Liver (tissue), 9 donors: ENCODE data around the gene ZNF587B. TPM values are rescaled to one million over a fixed set of nuclear protein-coding genes. Genes with fewer than 3 reads are reported as not detected.
"Not testable (repeated sequence)": the region's sequence is repeated elsewhere in the genome, so short reads cannot be mapped to it uniquely, and the experiment has no call there.

ENCODE experiments used
- DNase-seq: peaks from one replicate; pipeline ENCODE4 v3.0.0-alpha.2; 2017; ENCODE audit warnings: low spot score
- H3K27ac ChIP-seq, 2 donors: one replicate each; pipeline ENCODE4 v1.7.0; 2013; ENCODE audit warnings: inconsistent platforms in 2 of 2, low read length in 2 of 2, control low read depth in 1 of 2, low read depth in 1 of 2, mild to moderate bottlenecking in 1 of 2
- H3K27me3 ChIP-seq, 4 donors: one replicate each; pipeline versions ENCODE4 v1.6.1 to v1.7.0; 2013; ENCODE audit warnings: low read length in 3 of 4, inconsistent platforms in 1 of 4, mild to moderate bottlenecking in 1 of 4, moderate library complexity in 1 of 4; ENCODE audit not compliant: control insufficient read depth in 4 of 4, insufficient read depth in 4 of 4
- H3K36me3 ChIP-seq, 4 donors: one replicate each; pipeline versions ENCODE4 v1.6.1 to v1.7.0; 2013; ENCODE audit warnings: low read length in 3 of 4, mild to moderate bottlenecking in 3 of 4, low read depth in 1 of 4, moderate library complexity in 1 of 4; ENCODE audit not compliant: control insufficient read depth in 4 of 4, insufficient read depth in 3 of 4
- H3K4me1 ChIP-seq, 4 donors: one replicate each; pipeline versions ENCODE4 v1.6.1 to v1.7.0; 2013; ENCODE audit warnings: low read length in 3 of 4, mild to moderate bottlenecking in 3 of 4, moderate library complexity in 1 of 4; ENCODE audit not compliant: control insufficient read depth in 4 of 4, insufficient read depth in 4 of 4
- H3K4me3 ChIP-seq, 3 donors: one replicate each; pipeline versions ENCODE4 v1.6.1 to v1.7.0; 2013; ENCODE audit warnings: low read length in 3 of 3, control low read depth in 1 of 3, low read depth in 1 of 3, mild to moderate bottlenecking in 1 of 3
- H3K9ac ChIP-seq, 2 donors: one replicate each; pipeline ENCODE4 v1.7.0; 2013; ENCODE audit warnings: low read length in 2 of 2, mild to moderate bottlenecking in 2 of 2, moderate library complexity in 2 of 2, control low read depth in 1 of 2, low read depth in 1 of 2
- H3K9me3 ChIP-seq, 4 donors: one replicate each; pipeline versions ENCODE4 v1.6.1 to v1.7.0; 2013; ENCODE audit warnings: low read length in 3 of 4; ENCODE audit not compliant: control insufficient read depth in 4 of 4
- ATF3 ChIP-seq: IDR thresholded peaks from 2 replicates; pipeline ENCODE4 v1.6.1; 2016; ENCODE audit warnings: antibody characterized with exemption
- EGR1 ChIP-seq, 2 donors: IDR thresholded peaks; 2 replicates each; pipeline ENCODE4 v1.6.1; 2016 to 2018; ENCODE audit warnings: antibody characterized with exemption in 2 of 2, low read depth in 2 of 2
- FOXA1 ChIP-seq: IDR thresholded peaks from 2 replicates; pipeline ENCODE4 v1.6.1; 2016; ENCODE audit warnings: antibody characterized with exemption
- FOXA2 ChIP-seq: IDR thresholded peaks from 2 replicates; pipeline ENCODE4 v1.6.1; 2016; ENCODE audit warnings: antibody characterized with exemption
- GABPA ChIP-seq, 2 donors: IDR thresholded peaks in 1 of 2; conservative IDR thresholded peaks in 1 of 2; 2 replicates each; pipeline ENCODE4 v1.6.1; 2016; ENCODE audit warnings: antibody characterized with exemption in 2 of 2, mild to moderate bottlenecking in 1 of 2, moderate library complexity in 1 of 2
- HNF4G ChIP-seq: IDR thresholded peaks from 2 replicates; pipeline ENCODE4 v1.6.1; 2016; ENCODE audit warnings: antibody characterized with exemption
- MAX ChIP-seq: IDR thresholded peaks from 2 replicates; pipeline ENCODE4 v1.6.1; 2016; ENCODE audit warnings: antibody characterized with exemption
- NR2F2 ChIP-seq: IDR thresholded peaks from 2 replicates; pipeline ENCODE4 v1.6.1; 2016; ENCODE audit warnings: antibody characterized with exemption
- RAD21 ChIP-seq, 2 donors: IDR thresholded peaks; 2 replicates each; pipeline ENCODE4 v1.6.1; 2016; ENCODE audit warnings: antibody characterized with exemption in 2 of 2, mild to moderate bottlenecking in 2 of 2
- REST ChIP-seq: IDR thresholded peaks from 2 replicates; pipeline ENCODE4 v1.6.1; 2016; ENCODE audit warnings: antibody characterized with exemption, mild to moderate bottlenecking
- RXRA ChIP-seq, 2 donors: IDR thresholded peaks; 2 replicates each; pipeline ENCODE4 v1.6.1; 2017 to 2018; ENCODE audit warnings: antibody characterized with exemption in 2 of 2, mild to moderate bottlenecking in 1 of 2
- SP1 ChIP-seq: IDR thresholded peaks from 2 replicates; pipeline ENCODE4 v1.6.1; 2018; ENCODE audit warnings: antibody characterized with exemption, mild to moderate bottlenecking
- YY1 ChIP-seq: IDR thresholded peaks from 2 replicates; pipeline ENCODE4 v1.6.1; 2016; ENCODE audit warnings: antibody characterized with exemption, mild to moderate bottlenecking
- WGBS: extraction: QIAGEN DNeasy Blood & Tissue Kit; methylation state at CpG from one replicate; pipeline ENCODE4 v1.1.7; 2013; 5-methylcytosine and 5-hydroxymethylcytosine counted together
- polyA plus RNA-seq, 2 donors: library from polyadenylated mRNA; stranded (reverse) in 1 of 2; unstranded in 1 of 2; fragments of 200-250 nt in 1 of 2; fragments of >200 nt in 1 of 2; fragmentation: Nextera tagmentation in 1 of 2; extraction: Ambion mirVana in 1 of 2; gene quantifications; one replicate each; pipeline versions ENCODE4 v1.2.1 to v1.2.3, GENCODE V29; 2013 to 2015
- total RNA-seq, 2 donors: library from RNA; depleted of rRNA; stranded (reverse); fragments of >200 nt; gene quantifications; one replicate each; pipeline ENCODE4 v1.2.3, GENCODE V29; 2014
- donor health status: healthy.
- donor health status: healthy.
- donor health status: healthy.
- donor health status: healthy.
- donor health status: healthy.

The ZNF587B gene
- total and polyA plus RNA-seq, 4 donors, result 3.0 to 30.2 (median 6.9) TPM

- H3K9me3 ChIP-seq, result no peaks in the 10 kb centered on the region
Observed at GRCh38 chr19:57829316-57829715, 783 bp upstream of the ZNF587B start.

GRCh38 chr19:57836991-57837390 lies 6.9 kb downstream of the ZNF587B start:
- not testable (repeated sequence) for H3K4me3 ChIP-seq, DNase-seq, H3K27ac ChIP-seq, H3K4me1 ChIP-seq, H3K27me3 ChIP-seq, H3K9me3 ChIP-seq, H3K9ac ChIP-seq
- 96% methylated on average over 5 of the region's 5 CpGs for WGBS
- H3K36me3 ChIP-seq, result peaks cover 4 to 21% (median 8%) of the 10 kb centered on the region in 4 donors

More at GRCh38 chr19:57829316-57829715, 783 bp upstream of the ZNF587B start:
- no peaks in the 10 kb centered on the region for H3K36me3 ChIP-seq
- no peak overlapping the region for H3K27ac ChIP-seq
- peaks cover 0 to 3% (median 1%) of the 10 kb centered on the region in 4 donors for H3K4me1 ChIP-seq
- no peak overlapping the region for H3K9ac ChIP-seq
- DNase-seq, result no peak
- 60% methylated on average over 5 of the region's 5 CpGs for WGBS
- TF ChIP-seq RAD21 (IDR thresholded peaks at IDR 0.05) (no peak), EGR1 (IDR thresholded peaks at IDR 0.05; ENCODE audit: low read depth in 2 of 2) (no peak), FOXA2 (no peak)
- no peaks in the 10 kb centered on the region for H3K27me3 ChIP-seq
- no peak overlapping the region for H3K4me3 ChIP-seq

GRCh38 chr19:57838622-57839191 lies 8.6 kb downstream of the ZNF587B start:
- not testable (repeated sequence) for H3K27me3 ChIP-seq, H3K9ac ChIP-seq, H3K4me1 ChIP-seq, H3K9me3 ChIP-seq, H3K27ac ChIP-seq, DNase-seq, H3K4me3 ChIP-seq
- WGBS, result 96% methylated on average over 5 of the region's 5 CpGs
- peaks cover 5 to 25% (median 8%) of the 10 kb centered on the region in 4 donors for H3K36me3 ChIP-seq

- Histone ChIP-seq H3K9ac (no peak overlapping the region), H3K9me3 (no peaks in the 10 kb centered on the region), H3K36me3 (peaks cover 5 to 35% (median 8%) of the 10 kb centered on the region in 4 donors), H3K4me3 (no peak overlapping the region), H3K27ac (no peak overlapping the region), H3K4me1 (no peaks in the 10 kb centered on the region), H3K27me3 (no peaks in the 10 kb centered on the region)
- no peak for DNase-seq
- no peak for TF ChIP-seq SP1
- no peak for TF ChIP-seq RAD21 (IDR thresholded peaks at IDR 0.05)
- TF ChIP-seq REST, result no peak
- TF ChIP-seq ATF3, result no peak
- TF ChIP-seq RXRA (IDR thresholded peaks at IDR 0.05), result no peak
- no peak for TF ChIP-seq GABPA (IDR thresholded peaks at IDR 0.05 in 1 of 2, conservative IDR thresholded peaks at IDR 0.05 in 1 of 2)
- no peak for TF ChIP-seq FOXA1
- TF ChIP-seq MAX, result no peak
- no peak for TF ChIP-seq EGR1 (IDR thresholded peaks at IDR 0.05; ENCODE audit: low read depth in 2 of 2)
- TF ChIP-seq HNF4G, result no peak
- no peak for TF ChIP-seq NR2F2
- TF ChIP-seq YY1, result no peak
- 90% methylated on average over 6 of the region's 6 CpGs for WGBS
Observed at GRCh38 chr19:57841122-57841763, 11.1 kb downstream of the ZNF587B start.
